HepG2 (cell line): ENCODE measurements around the gene SLC5A12. TPM values are rescaled to one million over a fixed set of nuclear protein-coding genes. Genes with fewer than 3 reads are reported as not detected.

ENCODE experiments used
- ATAC-seq: fragments of 200-7000 bp; cut with Tn5 transposase; 3 replicates; pipeline ENCODE4 v1.9.1; 2020; ENCODE audit warnings: mild to moderate bottlenecking, moderate library complexity
- BruUV-seq: library from RNA; stranded (reverse); fragments of 400-500 nt; replicated peaks from 2 replicates; lab custom pipeline; 2021; lab: Mats Ljungman, UMichigan
- CTCF ChIA-PET: fragments of 300-600 bp; formaldehyde crosslinking; extraction: SDS; loops from one replicate; lab custom pipeline; 2021; ENCODE audit warnings: low total read pairs, inconsistent platforms, low intra/inter-chr PET ratio; lab: Yijun Ruan, JAX
- POLR2A ChIA-PET: fragments of 350-600 bp; sonication (Branson Sonifier 250); formaldehyde crosslinking; loops from one replicate; lab custom pipeline; 2020; ENCODE audit warnings: antibody characterized with exemption, inconsistent platforms; lab: Yijun Ruan, JAX
- DNase-seq: peaks from one replicate; pipeline ENCODE4 v3.0.0-alpha.2; 2015; ENCODE audit warnings: low spot score
- FAIRE-seq: peaks from 3 replicates; lab custom pipeline; 2011; peaks lifted over from hg19 to GRCh38; lab: Jason Lieb, UNC
- H2AFZ ChIP-seq: one replicate; pipeline ENCODE4 v1.6.1; 2011; ENCODE audit warnings: low read length, inconsistent platforms
- H3K27ac ChIP-seq: fragments of 300-600 bp; 3 replicates; pipeline ENCODE4 v1.8.0; 2011; ENCODE audit warnings: mixed run types, mild to moderate bottlenecking, mixed read lengths, low read length, inconsistent platforms; ENCODE audit not compliant: insufficient read depth; ENCODE audit errors: extremely low read length
- H3K27me3 ChIP-seq, 2 experiments: fragments of 200-600 bp in 1 of 2; 2 replicates in 1 of 2; 3 replicates in 1 of 2; pipeline versions ENCODE4 v1.6.0 to v1.8.0; 2011; ENCODE audit warnings: low read length in 2 of 2, mild to moderate bottlenecking in 2 of 2, moderate library complexity in 2 of 2, inconsistent platforms in 1 of 2; ENCODE audit not compliant: insufficient read depth in 2 of 2, control insufficient read depth in 1 of 2
- H3K36me3 ChIP-seq, 2 experiments: fragments of 200-600 bp in 1 of 2; replicated peaks in 1 of 2; 2 replicates in 1 of 2; 3 replicates in 1 of 2; pipeline versions ENCODE4 v1.5.1 to v1.8.0; 2011; ENCODE audit warnings: low read length in 2 of 2, inconsistent platforms in 1 of 2; ENCODE audit not compliant: insufficient read depth in 2 of 2, control insufficient read depth in 1 of 2
- H3K4me1 ChIP-seq: 2 replicates; pipeline ENCODE4 v1.5.1; 2012; ENCODE audit warnings: low read length, inconsistent platforms; ENCODE audit not compliant: insufficient read depth
- H3K4me2 ChIP-seq: 2 replicates; pipeline ENCODE4 v1.6.0; 2011; ENCODE audit warnings: low read depth, low read length, inconsistent platforms
- H3K4me3 ChIP-seq, 3 experiments: fragments of 200-600 bp in 1 of 3; sonication (generic), shearing (Covaris generic) in 1 of 3; replicated peaks in 1 of 3; 2 replicates each; pipeline ENCODE4 v1.5.1; 2011 to 2016; ENCODE audit warnings: low read length in 3 of 3, inconsistent platforms in 2 of 3, low read depth in 2 of 3, mild to moderate bottlenecking in 2 of 3, control low read depth in 1 of 3, mixed read lengths in 1 of 3; ENCODE audit not compliant: insufficient read depth in 1 of 3
- H3K79me2 ChIP-seq: one replicate; pipeline ENCODE4 v1.6.1; 2011; ENCODE audit warnings: low read length, inconsistent platforms; ENCODE audit not compliant: insufficient read depth
- H3K9ac ChIP-seq: 2 replicates; pipeline ENCODE4 v1.6.0; 2011; ENCODE audit warnings: mild to moderate bottlenecking, low read depth, low read length, inconsistent platforms; ENCODE audit not compliant: insufficient read depth
- H3K9me3 ChIP-seq: 2 replicates; pipeline ENCODE4 v1.5.1; 2012; ENCODE audit warnings: mild to moderate bottlenecking, low read length
- H4K20me1 ChIP-seq: 2 replicates; pipeline ENCODE4 v1.6.0; 2011; ENCODE audit warnings: inconsistent platforms, mild to moderate bottlenecking, low read length, moderate library complexity; ENCODE audit not compliant: insufficient read depth
- CBX2 ChIP-seq, 2 experiments: fragments of 200-600 bp in 1 of 2; sonication (generic); formaldehyde crosslinking in 1 of 2; IDR thresholded peaks; 2 replicates each; pipeline versions ENCODE4 v1.7.0 to v1.8.1; 2018 to 2022; ENCODE audit warnings: low read depth in 2 of 2, low read length in 1 of 2, mild to moderate bottlenecking in 1 of 2, missing genetic modification reagents in 1 of 2
- CREM ChIP-seq, 2 experiments: sonication (generic) in 1 of 2; formaldehyde crosslinking in 1 of 2; IDR thresholded peaks; 2 replicates each; pipeline versions ENCODE4 v1.4.0 to v1.6.1; 2016 to 2020; ENCODE audit warnings: antibody characterized with exemption in 1 of 2, mild to moderate bottlenecking in 1 of 2, missing genetic modification reagents in 1 of 2
- HNF1A ChIP-seq, 2 experiments: sonication (generic) in 1 of 2; formaldehyde crosslinking in 1 of 2; IDR thresholded peaks; 2 replicates each; pipeline versions ENCODE4 v1.4.0 to v1.6.1; 2016 to 2020; ENCODE audit warnings: borderline replicate concordance in 1 of 2, low read depth in 1 of 2, mild to moderate bottlenecking in 1 of 2, missing genetic modification reagents in 1 of 2
- KLF9 ChIP-seq: IDR thresholded peaks from 2 replicates; pipeline ENCODE4 v1.6.1; 2016; ENCODE audit warnings: low read depth
- MIER3 ChIP-seq: IDR thresholded peaks from 2 replicates; pipeline ENCODE4 v1.6.1; 2016; ENCODE audit warnings: missing compliant biosample characterization, borderline replicate concordance
- SAP130 ChIP-seq: IDR thresholded peaks from 2 replicates; pipeline ENCODE4 v1.6.1; 2016; ENCODE audit warnings: low read depth
- SMAD3 ChIP-seq: sonication (generic); formaldehyde crosslinking; IDR thresholded peaks from 2 replicates; pipeline ENCODE4 v1.4.0; 2020; ENCODE audit warnings: missing genetic modification reagents
- ZNF33A ChIP-seq: sonication (generic); formaldehyde crosslinking; IDR thresholded peaks from 2 replicates; pipeline ENCODE4 v1.5.1; 2020; ENCODE audit warnings: missing genetic modification reagents, mild to moderate bottlenecking, moderate library complexity, borderline replicate concordance
- ZNF773 ChIP-seq: sonication (generic); formaldehyde crosslinking; IDR thresholded peaks from 2 replicates; pipeline ENCODE4 v1.4.0; 2020; ENCODE audit warnings: missing genetic modification reagents, borderline replicate concordance
- ZNF891 ChIP-seq: sonication (generic); formaldehyde crosslinking; IDR thresholded peaks from 2 replicates; pipeline ENCODE4 v1.5.0; 2020; ENCODE audit warnings: mild to moderate bottlenecking, missing genetic modification reagents
- WGBS: methylation state at CpG from one replicate; pipeline ENCODE4 v1.1.6; 2017; ENCODE audit warnings: low lambda C conversion rate; 5-methylcytosine and 5-hydroxymethylcytosine counted together
- in situ Hi-C: cut with HindIII; loops from 2 replicates; pipeline ENCODE4 v1.10.0; 2017; ENCODE audit warnings: low pct_unique_long_range_greater_than_20kb; ENCODE audit not compliant: extremely low pct_ligation_motif_present
- intact Hi-C: fragments of 100-400 bp; cut with micrococcal nuclease; formaldehyde crosslinking; loops from one replicate; pipeline ENCODE4 v1.10.0; 2022; ENCODE audit not compliant: unreplicated experiment
- polyA plus RNA-seq, 8 experiments: library from polyadenylated mRNA; depleted of rRNA in 3 of 8; stranded (reverse) in 7 of 8; unstranded in 1 of 8; fragments of >200 nt; fragmentation: Illumina TruSeq in 4 of 8; extraction: Trizol in 4 of 8; gene quantifications; 2 replicates each; pipeline versions ENCODE4 v1.2.1 to v1.2.3, GENCODE V29; 2011 to 2016; ENCODE audit warnings: low read depth in 4 of 8, missing spikeins in 1 of 8, mixed read lengths in 1 of 8; ENCODE audit not compliant: insufficient read depth in 1 of 8
- total RNA-seq, 5 experiments: library from RNA; depleted of rRNA; stranded (reverse); fragments of >200 nt; fragmentation: Illumina TruSeq; extraction: Trizol; gene quantifications; 2 replicates each; pipeline ENCODE4 v1.2.3, GENCODE V29; 2016; ENCODE audit warnings: low read depth in 1 of 5

Gene SLC5A12
- total and polyA plus RNA-seq, 2 of the 13 experiments (the other 11 are each of a cell fraction or from before 2014, with no cell fraction given) = not detected

GRCh38 chr11:26704249-26704648, 17.6 kb downstream of the SLC5A12 start:
- no TSS peak for BruUV-seq
- ChIA-PET CTCF (no interaction called here), POLR2A (no interaction called here)
- Histone ChIP-seq H3K4me1 (no peaks in the 10 kb centered on the region), H3K9ac (no peak overlapping the region), H3K79me2 (no peaks in the 10 kb centered on the region), H4K20me1 (no peaks in the 10 kb centered on the region), H3K27me3 (no peaks in the 10 kb centered on the region), H3K9me3 (no peaks in the 10 kb centered on the region), H3K4me3 (no peak overlapping the region), H2AFZ (no peak overlapping the region), H3K27ac (no peak overlapping the region), H3K4me2 (no peak overlapping the region), H3K36me3 (no peaks in the 10 kb centered on the region)
- intact Hi-C loops (no loop called here), in situ Hi-C loops (no loop called here)
- 0% methylated on average over 1 of the region's 1 CpG for WGBS
- FAIRE-seq (no peak), DNase-seq (no peak), ATAC-seq (no peak)
- TF ChIP-seq ZNF773 (no peak), ZNF891 (CRISPR knock-in tag) (no peak), HNF1A (IDR thresholded peaks at IDR 0.05; ENCODE audit: low read depth) (no peak), HNF1A (CRISPR knock-in tag; IDR thresholded peaks at IDR 0.05; ENCODE audit: borderline replicate concordance) (no peak), SMAD3 (CRISPR knock-in tag) (no peak), MIER3 (no peak), KLF9 (CRISPR knock-in tag) (no peak), CBX2 (IDR thresholded peaks at IDR 0.05; ENCODE audit: low read depth, low read length) (no peak), CBX2 (CRISPR knock-in tag; IDR thresholded peaks at IDR 0.05; ENCODE audit: low read depth) (no peak), CREM (IDR thresholded peaks at IDR 0.05) (no peak), CREM (CRISPR knock-in tag; IDR thresholded peaks at IDR 0.05) (no peak), ZNF33A (CRISPR knock-in tag) (no peak), SAP130 (CRISPR knock-in tag) (no peak)
